H1 (cell line): ENCODE results near the gene IFT27.

Experiments
- BCL11A ChIP-seq, 2 experiments: IDR thresholded peaks; one replicate each; pipeline ENCODE4 v1.6.1; 2011; ENCODE audit warnings: low read depth in 2 of 2, low read length in 2 of 2, mild to moderate bottlenecking in 2 of 2
- CTCF ChIP-seq, 3 experiments: IDR thresholded peaks; 1 replicate in 2 of 3; 2 replicates in 1 of 3; pipeline versions ENCODE4 v1.5.1 to v1.6.1; 2011; ENCODE audit warnings: low read length in 3 of 3, mild to moderate bottlenecking in 3 of 3, inconsistent platforms in 2 of 3, low read depth in 1 of 3, moderate library complexity in 1 of 3; ENCODE audit not compliant: insufficient read depth in 1 of 3; ENCODE audit errors: control extremely low read depth in 1 of 3
- RAD21 ChIP-seq, 2 experiments: IDR thresholded peaks in 1 of 2; conservative IDR thresholded peaks in 1 of 2; 2 replicates each; pipeline ENCODE4 v1.6.1; 2011; ENCODE audit warnings: low read depth in 2 of 2, low read length in 2 of 2, improper control_type of control experiment in 1 of 2, inconsistent platforms in 1 of 2, mild to moderate bottlenecking in 1 of 2, moderate library complexity in 1 of 2

GRCh38 chr22:36818010-36818642 lies 42.2 kb upstream of the IFT27 start:
- TF ChIP-seq RAD21 (IDR thresholded peaks at IDR 0.05 in 1 of 2, conservative IDR thresholded peaks at IDR 0.05 in 1 of 2; ENCODE audit: low read depth in 2 of 2, low read length in 2 of 2) = no peak
- TF ChIP-seq BCL11A (IDR thresholded peaks at IDR 0.05; ENCODE audit: low read depth in 2 of 2, low read length in 2 of 2) = no peak
- TF ChIP-seq CTCF (IDR thresholded peaks at IDR 0.05; ENCODE audit: control extremely low read depth in 1 of 3, insufficient read depth in 1 of 3, low read depth in 1 of 3, low read length in 3 of 3) = no peak
